Ureter (tissue), 1 donor: ENCODE data around the gene CEMP1. TPM values are rescaled to one million over a fixed set of nuclear protein-coding genes. Genes with fewer than 3 reads are reported as not detected.

Source experiments
- DNase-seq: peaks from one replicate; pipeline ENCODE4 v3.0.0-alpha.2; 2020; ENCODE audit warnings: low spot score
- total RNA-seq: library from RNA; stranded (reverse); gene quantifications from one replicate; pipeline ENCODE4 v1.2.4, GENCODE V29; 2023
- donor health status: DM: yes; HTN: yes; CAD: no.

Gene CEMP1
- total RNA-seq, 1 donor from 2014 or later: 0.29 TPM

DNA sequence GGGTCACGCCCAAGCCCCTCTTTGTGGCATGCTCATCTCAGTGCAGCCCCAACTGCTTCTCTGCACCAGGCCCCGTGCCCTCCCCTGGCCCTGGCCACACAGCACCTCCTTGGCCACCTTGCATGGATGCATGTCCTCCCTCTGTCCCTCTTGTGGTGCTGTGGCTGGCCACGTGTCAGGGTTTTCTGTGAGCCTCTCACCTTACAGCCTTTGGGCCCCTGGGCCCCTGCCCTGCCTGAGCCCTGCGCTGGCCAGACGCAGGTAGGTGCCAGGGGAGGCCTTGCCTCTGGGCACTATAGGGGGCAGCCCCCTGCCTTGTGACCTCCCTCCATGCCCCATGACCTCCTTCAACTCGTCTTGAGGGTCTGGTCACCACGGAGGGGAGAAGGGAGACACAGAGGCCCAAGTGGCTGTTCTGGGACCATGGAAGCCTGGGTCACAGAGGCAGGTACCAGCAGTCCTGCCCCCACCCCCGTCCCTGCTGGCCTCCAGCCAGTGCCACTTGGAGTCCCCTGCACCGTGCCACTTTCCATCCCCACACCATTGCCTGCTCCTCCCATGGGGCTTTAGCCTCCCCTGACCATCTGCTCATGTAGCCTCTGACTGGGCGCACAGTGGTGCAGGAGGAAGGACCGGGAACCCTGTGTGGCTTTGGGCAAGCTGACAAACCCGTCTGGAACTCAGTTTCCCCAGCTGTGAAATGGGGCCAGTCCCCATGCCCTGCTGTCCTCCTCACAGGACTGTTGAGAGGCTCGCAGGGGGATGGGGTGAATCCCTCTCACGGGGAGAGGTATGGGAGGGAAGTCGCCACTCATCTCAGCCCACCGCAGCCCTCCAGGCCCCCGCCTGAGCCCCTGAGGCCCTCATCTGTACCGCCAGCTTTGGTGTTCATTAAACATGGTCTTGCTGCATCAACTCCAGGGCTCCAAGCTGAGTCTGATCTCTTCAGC is 29.0 kb downstream of the CEMP1 start:
- DNase-seq: no peak

DNA sequence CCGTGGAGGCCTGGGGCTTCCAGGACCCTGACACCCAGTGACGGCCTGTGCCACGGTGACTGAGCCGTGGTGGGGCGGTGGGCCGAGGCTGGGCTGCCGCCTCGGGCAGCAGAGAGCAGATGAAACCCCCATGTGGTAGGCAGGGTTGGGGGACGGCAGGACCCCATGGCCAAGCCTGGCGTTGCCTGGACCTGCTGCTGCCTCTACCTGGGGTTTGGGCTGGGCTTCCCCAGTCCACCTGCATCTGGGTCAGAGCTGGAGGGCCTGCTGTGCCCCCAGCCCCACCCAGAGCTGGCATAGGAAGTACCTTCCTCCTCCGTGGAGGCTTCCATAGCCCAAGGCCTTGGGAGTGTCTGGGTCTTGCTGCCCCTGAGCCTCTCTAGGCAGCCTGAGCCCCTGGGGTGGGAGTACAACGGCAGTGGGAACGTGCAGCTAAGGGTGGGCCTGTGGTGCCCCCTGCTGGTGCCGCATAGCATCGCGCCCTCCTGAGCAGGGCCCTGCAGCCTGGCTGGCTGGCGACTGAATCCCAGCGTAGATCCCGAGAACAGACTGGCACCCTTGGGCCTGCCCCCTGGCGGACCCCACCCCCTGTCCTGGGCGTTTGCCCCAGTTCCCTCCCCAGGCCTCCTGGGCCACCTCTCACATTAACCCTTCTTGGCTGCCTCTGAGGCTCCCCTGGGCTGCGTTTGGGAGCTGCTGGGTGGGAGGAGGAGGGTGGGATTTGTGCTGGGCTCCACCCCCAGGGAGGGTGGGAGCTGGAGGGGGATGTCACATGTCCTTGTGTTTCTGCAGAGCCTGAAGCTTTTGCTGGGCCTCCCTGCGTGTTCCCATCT is 30.1 kb downstream of the CEMP1 start:
- DNase-seq: peak; percentile 84

- no peak for DNase-seq
Observed at GRCh38 chr16:2500430-2500917, 30.7 kb downstream of the CEMP1 start.

DNA sequence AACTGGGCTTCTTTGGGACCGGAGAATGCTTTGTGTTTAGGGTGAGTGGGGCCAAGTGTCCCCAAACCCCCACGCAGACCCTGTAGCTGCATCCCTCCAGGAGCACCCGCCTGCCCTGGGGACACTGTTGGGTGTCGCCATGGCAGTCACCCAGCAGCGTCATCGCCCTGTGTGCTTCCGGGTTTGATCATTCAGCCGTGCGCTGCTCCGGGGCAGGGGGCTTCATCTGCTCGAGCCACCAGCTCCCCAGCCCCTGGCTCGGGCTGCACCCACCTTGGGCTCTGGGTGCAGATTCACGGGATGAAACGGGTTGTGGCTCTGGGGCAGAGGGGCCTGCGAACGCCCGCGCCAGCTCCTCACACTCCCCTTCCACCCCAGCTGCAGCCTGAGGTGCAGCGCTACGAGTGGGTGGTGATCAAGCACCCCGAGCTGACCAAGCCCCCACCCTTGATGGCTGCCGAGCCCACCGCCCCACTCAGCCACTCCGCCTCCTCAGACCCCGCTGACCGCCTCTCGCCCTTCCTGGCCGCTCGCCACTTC is 31.2 kb downstream of the CEMP1 start:
- no peak for DNase-seq

- no peak for DNase-seq
Observed at GRCh38 chr16:2499454-2499853, 31.8 kb downstream of the CEMP1 start.

GRCh38 chr16:2498531-2499253 is 32.5 kb downstream of the CEMP1 start:
- DNase-seq: no peak

- no peak for DNase-seq
Observed at GRCh38 chr16:2497695-2498484, 33.3 kb downstream of the CEMP1 start.

- DNase-seq: no peak
Observed at GRCh38 chr16:2497116-2497630, 34.0 kb downstream of the CEMP1 start.

DNA sequence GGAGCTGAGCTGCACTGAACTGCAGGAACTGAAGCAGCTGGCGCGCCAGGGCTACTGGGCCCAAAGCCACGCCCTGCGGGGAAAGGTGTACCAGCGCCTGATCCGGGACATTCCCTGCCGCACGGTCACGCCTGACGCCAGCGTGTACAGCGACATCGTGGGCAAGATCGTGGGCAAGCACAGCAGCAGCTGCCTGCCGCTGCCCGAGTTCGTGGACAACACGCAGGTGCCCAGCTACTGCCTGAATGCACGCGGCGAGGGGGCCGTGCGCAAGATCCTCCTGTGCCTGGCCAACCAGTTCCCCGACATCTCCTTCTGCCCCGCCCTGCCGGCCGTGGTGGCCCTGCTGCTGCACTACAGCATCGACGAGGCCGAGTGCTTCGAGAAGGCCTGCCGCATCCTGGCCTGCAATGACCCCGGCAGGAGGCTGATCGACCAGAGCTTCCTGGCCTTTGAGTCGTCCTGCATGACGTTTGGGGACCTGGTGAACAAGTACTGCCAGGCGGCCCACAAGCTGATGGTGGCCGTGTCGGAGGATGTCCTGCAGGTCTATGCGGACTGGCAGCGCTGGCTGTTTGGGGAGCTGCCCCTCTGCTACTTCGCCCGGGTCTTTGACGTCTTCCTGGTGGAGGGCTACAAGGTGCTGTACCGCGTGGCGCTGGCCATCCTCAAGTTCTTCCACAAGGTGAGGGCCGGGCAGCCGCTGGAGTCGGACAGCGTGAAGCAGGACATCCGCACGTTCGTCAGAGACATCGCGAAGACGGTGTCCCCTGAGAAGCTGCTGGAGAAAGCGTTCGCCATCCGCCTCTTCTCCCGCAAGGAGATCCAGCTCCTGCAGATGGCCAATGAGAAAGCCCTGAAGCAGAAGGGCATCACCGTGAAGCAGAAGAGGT is 34.7 kb downstream of the CEMP1 start:
- DNase-seq: no peak

GRCh38 chr16:2495041-2495440 is 36.2 kb downstream of the CEMP1 start:
- DNase-seq: no peak

- DNase-seq: no peak
Observed at GRCh38 chr16:2494616-2495015, 36.6 kb downstream of the CEMP1 start.

- DNase-seq: no peak
Observed at GRCh38 chr16:2493605-2494004, 37.6 kb downstream of the CEMP1 start.

DNA sequence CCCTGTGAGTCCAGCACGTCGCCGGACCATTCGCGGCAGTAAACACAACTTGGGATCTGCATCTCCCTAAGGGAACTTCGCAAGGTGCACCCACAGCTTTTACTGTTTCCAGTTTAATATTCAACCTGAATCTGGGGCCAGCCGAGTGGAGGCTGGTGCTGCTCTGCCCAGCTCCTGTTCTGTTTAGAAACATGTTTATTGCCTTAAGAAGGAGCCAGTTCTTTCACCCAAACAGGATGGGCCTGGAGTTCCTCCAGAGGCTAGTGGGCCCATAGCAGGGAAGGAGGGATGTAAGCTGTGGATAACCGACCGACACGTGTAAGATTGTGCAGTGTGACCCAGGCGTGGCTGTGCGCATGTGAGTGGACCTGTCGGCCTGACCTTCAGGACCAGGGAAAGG is 38.9 kb downstream of the CEMP1 start:
- DNase-seq: no peak

GRCh38 chr16:2490190-2491105 is 40.8 kb downstream of the CEMP1 start:
- DNase-seq: no peak

GRCh38 chr16:2489581-2489980 is 41.6 kb downstream of the CEMP1 start:
- DNase-seq: no peak

GRCh38 chr16:2487903-2488531 is 43.2 kb downstream of the CEMP1 start:
- no peak for DNase-seq

GRCh38 chr16:2487517-2487842 is 43.7 kb downstream of the CEMP1 start:
- no peak for DNase-seq
